ENCODE results near the gene EYS. TPM values are rescaled to one million over a fixed set of nuclear protein-coding genes. Genes with fewer than 3 reads are reported as not detected.

Gene EYS
- total RNA-seq, 1 donor from 2014 or later: 0.06 TPM

DNA sequence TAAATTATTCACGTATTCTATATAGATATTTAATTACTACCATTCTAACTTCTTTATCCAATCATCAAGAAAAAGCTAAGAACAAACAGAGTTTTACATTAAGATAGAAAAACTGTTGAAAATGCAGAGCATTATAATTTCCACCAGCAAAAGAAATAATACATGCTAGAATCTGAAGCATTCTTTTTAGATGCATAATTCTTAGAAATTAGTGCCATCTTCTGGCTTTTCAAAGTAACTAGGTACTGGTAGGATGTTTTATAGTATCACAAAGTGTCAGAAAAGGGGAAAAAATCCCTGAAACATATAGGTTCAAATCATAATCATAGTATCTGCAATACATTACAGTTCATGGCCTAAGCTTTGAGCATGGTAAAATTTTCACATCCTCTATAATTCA lies 1892.6 kb downstream of the EYS start:
- TF ChIP-seq, protein P1, sequence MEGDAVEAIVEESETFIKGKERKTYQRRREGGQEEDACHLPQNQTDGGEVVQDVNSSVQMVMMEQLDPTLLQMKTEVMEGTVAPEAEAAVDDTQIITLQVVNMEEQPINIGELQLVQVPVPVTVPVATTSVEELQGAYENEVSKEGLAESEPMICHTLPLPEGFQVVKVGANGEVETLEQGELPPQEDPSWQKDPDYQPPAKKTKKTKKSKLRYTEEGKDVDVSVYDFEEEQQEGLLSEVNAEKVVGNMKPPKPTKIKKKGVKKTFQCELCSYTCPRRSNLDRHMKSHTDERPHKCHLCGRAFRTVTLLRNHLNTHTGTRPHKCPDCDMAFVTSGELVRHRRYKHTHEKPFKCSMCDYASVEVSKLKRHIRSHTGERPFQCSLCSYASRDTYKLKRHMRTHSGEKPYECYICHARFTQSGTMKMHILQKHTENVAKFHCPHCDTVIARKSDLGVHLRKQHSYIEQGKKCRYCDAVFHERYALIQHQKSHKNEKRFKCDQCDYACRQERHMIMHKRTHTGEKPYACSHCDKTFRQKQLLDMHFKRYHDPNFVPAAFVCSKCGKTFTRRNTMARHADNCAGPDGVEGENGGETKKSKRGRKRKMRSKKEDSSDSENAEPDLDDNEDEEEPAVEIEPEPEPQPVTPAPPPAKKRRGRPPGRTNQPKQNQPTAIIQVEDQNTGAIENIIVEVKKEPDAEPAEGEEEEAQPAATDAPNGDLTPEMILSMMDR (conservative IDR thresholded peaks at IDR 0.05; ENCODE audit: low read depth, low read length): no peak
- H3K4me3 ChIP-seq (ENCODE audit: low read depth, low read length): no peak overlapping the region
- no peak for DNase-seq (ENCODE audit: low read depth)

DNA sequence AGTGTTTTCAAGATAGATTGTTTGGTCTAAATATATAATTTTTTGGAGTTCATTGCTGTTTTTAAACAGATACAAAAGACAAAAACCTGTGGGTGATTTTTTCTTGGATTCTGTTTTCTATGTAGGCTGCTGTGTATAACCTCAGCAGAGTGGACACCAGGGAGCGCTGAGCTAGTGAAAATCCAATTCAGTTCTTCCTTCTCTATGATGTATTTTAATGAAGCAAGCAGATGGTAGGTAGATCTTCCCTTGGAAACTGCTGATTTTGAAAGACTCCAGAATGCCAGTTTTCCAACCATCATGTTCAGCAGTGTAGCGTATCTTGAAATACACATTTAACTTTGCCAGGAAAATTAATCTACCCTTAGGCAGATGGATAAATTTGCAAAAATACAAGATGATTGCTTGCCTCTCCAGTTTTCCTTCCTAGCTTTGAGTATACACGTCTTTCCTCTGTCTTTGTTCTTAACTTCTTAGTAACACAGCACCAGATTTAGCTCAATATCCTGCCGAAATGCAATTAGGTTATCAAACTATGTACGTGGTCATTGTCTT lies 1893.4 kb downstream of the EYS start:
- no peak overlapping the region for H3K4me3 ChIP-seq (ENCODE audit: low read depth, low read length)
- TF ChIP-seq, protein P1 (conservative IDR thresholded peaks at IDR 0.05; ENCODE audit: low read depth, low read length): peak; percentile 10
- DNase-seq (ENCODE audit: low read depth): no peak

DNA sequence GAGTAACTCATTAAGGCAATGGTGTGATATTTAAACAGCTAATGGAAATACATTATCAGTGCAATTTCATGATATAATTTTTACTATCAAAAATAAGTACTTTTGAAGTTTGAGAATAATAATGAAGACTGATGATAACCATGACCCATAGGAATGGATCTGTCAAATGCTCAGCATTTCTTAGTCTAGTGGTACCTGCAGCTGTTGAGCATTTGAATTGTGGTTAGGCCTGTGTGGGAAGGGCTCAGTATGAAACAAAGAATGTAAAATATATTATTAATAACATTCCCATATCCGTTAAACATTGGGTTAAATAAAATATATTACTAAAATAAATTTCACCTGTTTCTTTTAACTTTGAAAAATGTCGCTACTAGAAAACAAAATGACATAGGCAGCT lies 1898.5 kb downstream of the EYS start:
- H3K4me3 ChIP-seq (ENCODE audit: low read depth, low read length): no peak overlapping the region
- TF ChIP-seq, protein P1 (conservative IDR thresholded peaks at IDR 0.05; ENCODE audit: low read depth, low read length): no peak
- DNase-seq (ENCODE audit: low read depth): no peak

DNA sequence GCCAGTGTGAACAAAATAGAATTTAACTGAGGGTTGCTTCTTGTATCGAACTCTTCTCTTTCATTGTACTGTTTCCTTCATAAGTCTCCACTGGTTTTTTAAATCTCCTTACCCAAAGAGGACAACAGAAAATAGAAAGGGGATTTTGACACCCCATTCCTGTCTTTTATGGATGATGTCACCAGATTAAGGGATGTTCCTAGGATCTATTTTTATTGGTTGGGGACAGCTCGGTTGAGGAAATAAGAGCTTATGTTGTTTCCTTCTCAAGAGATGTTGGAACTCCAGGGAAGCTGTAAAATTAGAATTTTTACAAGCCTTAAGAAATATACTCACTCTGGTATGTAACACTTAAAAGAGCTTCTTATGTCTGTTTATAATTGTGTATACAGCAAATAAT lies 1900.0 kb downstream of the EYS start:
- peak overlapping the region; percentile 25 for H3K4me3 ChIP-seq (ENCODE audit: low read depth, low read length)
- DNase-seq (ENCODE audit: low read depth): no peak
- TF ChIP-seq, protein P1 (conservative IDR thresholded peaks at IDR 0.05; ENCODE audit: low read depth, low read length): no peak

DNA sequence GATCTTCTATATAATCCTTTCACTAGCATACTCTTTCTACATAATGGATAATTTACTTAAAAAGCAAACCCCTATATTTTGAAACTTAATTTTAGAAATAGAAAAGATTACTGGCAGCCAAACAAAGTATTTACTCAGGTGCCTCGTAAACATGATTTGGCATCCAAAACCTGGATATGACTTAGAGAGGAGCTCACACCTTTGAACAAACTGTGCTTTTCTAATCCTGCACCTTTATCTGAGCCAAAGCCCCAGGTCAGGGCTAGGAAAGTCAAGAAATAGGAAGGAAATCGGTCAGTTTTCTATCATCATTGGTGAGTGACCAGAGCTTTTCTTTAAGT lies 1900.5 kb downstream of the EYS start:
- TF ChIP-seq, protein P1 (conservative IDR thresholded peaks at IDR 0.05; ENCODE audit: low read depth, low read length): no peak
- no peak for DNase-seq (ENCODE audit: low read depth)
- peak overlapping the region; percentile 25 for H3K4me3 ChIP-seq (ENCODE audit: low read depth, low read length)

DNA sequence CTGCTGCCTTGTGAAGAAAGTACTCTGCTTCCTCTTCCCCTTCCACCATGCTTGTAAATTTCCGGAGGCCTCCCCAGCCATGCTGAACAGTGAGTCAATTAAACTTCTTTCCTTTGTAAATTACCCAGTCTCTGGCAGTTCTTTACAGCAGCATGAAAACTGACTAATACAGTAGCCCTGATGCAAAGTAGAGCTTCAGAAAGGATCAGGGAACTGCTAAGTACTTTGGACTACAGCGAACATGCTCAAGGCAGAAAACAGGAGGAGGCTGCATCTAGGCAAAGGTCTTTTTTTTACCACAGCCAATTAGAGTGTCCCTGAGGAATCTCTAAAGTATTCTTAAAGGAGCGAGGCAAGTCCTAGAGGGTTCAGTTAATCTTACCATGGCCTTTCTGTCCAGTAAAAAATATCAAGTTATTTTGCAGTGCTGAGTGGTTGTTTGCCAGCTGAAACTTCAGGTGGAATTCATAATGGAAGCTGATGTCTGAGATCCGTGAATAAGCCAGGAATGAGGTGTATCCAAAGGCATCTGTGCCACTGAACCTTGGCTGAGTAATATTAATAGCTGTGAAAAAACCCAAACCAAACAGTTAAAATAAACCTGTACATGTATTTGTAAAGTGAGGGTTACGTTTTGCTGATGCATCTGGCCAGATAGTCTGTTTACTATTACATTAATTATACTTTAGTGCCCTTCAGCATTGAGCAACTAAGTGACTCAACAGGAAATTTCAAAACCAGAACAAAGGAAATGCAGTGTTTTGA lies 1901.0 kb downstream of the EYS start:
- TF ChIP-seq, protein P1 (conservative IDR thresholded peaks at IDR 0.05; ENCODE audit: low read depth, low read length): no peak
- H3K4me3 ChIP-seq (ENCODE audit: low read depth, low read length): peak overlapping the region; percentile 39

DNA sequence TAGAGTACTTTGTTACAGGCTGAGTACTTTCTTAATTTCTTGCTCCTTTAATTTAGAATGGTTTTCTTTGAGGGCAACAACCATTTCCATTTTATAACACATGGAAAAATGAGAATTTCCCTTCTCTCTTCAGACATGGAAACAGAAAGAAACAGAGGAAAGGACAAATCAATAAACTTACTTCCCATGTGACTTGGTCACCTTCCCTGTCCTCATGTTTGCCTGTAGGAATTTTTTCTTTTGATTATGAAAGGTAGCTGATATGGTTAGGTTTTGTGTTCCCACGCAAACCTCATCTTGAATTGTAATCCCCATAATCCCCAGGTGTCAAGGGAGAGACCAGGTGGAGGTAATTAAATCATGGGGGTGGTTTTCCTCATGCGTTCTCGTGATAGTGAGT lies 1901.7 kb downstream of the EYS start:
- peak overlapping the region; percentile 39 for H3K4me3 ChIP-seq (ENCODE audit: low read depth, low read length)
- TF ChIP-seq, protein P1 (conservative IDR thresholded peaks at IDR 0.05; ENCODE audit: low read depth, low read length): no peak
- no peak for DNase-seq (ENCODE audit: low read depth)

More for the DNA sequence above, 1901.0 kb downstream of the EYS start:
- DNase-seq (ENCODE audit: low read depth): peak; percentile 90

Measured in epithelial cell of proximal tubule (primary cell).